Measurements from ENCODE around the gene PIK3AP1.

PIK3AP1 gene

GRCh38 chr10:96747734-96748550 is 27.6 kb upstream of the PIK3AP1 start:
- no peaks in the 10 kb centered on the region for H4K20me1 ChIP-seq (ENCODE audit: low read depth, low read length)
- H3K9me2 ChIP-seq (replicated peaks; ENCODE audit: insufficient read depth, low read length) = no peaks in the 10 kb centered on the region
- H3K9ac ChIP-seq (ENCODE audit: low read length) = peak overlapping the region; percentile 12; the same call in 1 of the 2 replicates
- TF ChIP-seq EZH2phosphoT487 (conservative IDR thresholded peaks at IDR 0.05; ENCODE audit: low read length) = no peak
- no peak for TF ChIP-seq CTCF (IDR thresholded peaks at IDR 0.05; ENCODE audit: insufficient read depth, low read length, poor library complexity, severe bottlenecking)
- peak overlapping the region; percentile 8 for H3K4me2 ChIP-seq (ENCODE audit: low read depth, low read length, poor library complexity, severe bottlenecking)
- H2AFZ ChIP-seq (ENCODE audit: low read depth, low read length, severe bottlenecking) = peak overlapping the region; percentile 79
- H3K36me3 ChIP-seq (ENCODE audit: low read length) = no peaks in the 10 kb centered on the region
- H3K27ac ChIP-seq (ENCODE audit: low read depth, low read length) = peak overlapping the region; percentile 10
- H3K79me2 ChIP-seq (ENCODE audit: insufficient read depth, low read length) = no peaks in the 10 kb centered on the region
- no peaks in the 10 kb centered on the region for H3K27me3 ChIP-seq (ENCODE audit: low read length)
- H3F3A ChIP-seq (ENCODE audit: insufficient read depth) = no peaks in the 10 kb centered on the region
- no peaks in the 10 kb centered on the region for H3K9me3 ChIP-seq (ENCODE audit: insufficient read depth, low read length)
- H3K4me3 ChIP-seq (ENCODE audit: insufficient read depth, low read length, poor library complexity, severe bottlenecking) = no peak overlapping the region

- TF ChIP-seq EZH2phosphoT487 (conservative IDR thresholded peaks at IDR 0.05; ENCODE audit: low read length) (no peak), CTCF (IDR thresholded peaks at IDR 0.05; ENCODE audit: insufficient read depth, low read length, poor library complexity, severe bottlenecking) (no peak)
- no peaks in the 10 kb centered on the region for H3K9me2 ChIP-seq (replicated peaks; ENCODE audit: insufficient read depth, low read length)
- H3K79me2 ChIP-seq (ENCODE audit: insufficient read depth, low read length) = no peaks in the 10 kb centered on the region
- no peak overlapping the region for H3K4me2 ChIP-seq (ENCODE audit: low read depth, low read length, poor library complexity, severe bottlenecking)
- no peak overlapping the region for H3K4me3 ChIP-seq (ENCODE audit: insufficient read depth, low read length, poor library complexity, severe bottlenecking)
- H3K36me3 ChIP-seq (ENCODE audit: low read length) = no peaks in the 10 kb centered on the region
- no peaks in the 10 kb centered on the region for H3K27me3 ChIP-seq (ENCODE audit: low read length)
- no peak overlapping the region for H2AFZ ChIP-seq (ENCODE audit: low read depth, low read length, severe bottlenecking)
- no peaks in the 10 kb centered on the region for H4K20me1 ChIP-seq (ENCODE audit: low read depth, low read length)
- H3K9me3 ChIP-seq (ENCODE audit: insufficient read depth, low read length) = no peaks in the 10 kb centered on the region
- no peak overlapping the region for H3K27ac ChIP-seq (ENCODE audit: low read depth, low read length)
- H3F3A ChIP-seq (ENCODE audit: insufficient read depth) = no peaks in the 10 kb centered on the region
- H3K9ac ChIP-seq (ENCODE audit: low read length) = no peak overlapping the region
These were observed 26.2 kb upstream of the PIK3AP1 start for GRCh38 chr10:96746503-96746902.

- H3K9me3 ChIP-seq (ENCODE audit: insufficient read depth, low read length) = no peaks in the 10 kb centered on the region
- TF ChIP-seq CTCF (IDR thresholded peaks at IDR 0.05; ENCODE audit: insufficient read depth, low read length, poor library complexity, severe bottlenecking) (no peak), EZH2phosphoT487 (conservative IDR thresholded peaks at IDR 0.05; ENCODE audit: low read length) (no peak)
- H4K20me1 ChIP-seq (ENCODE audit: low read depth, low read length) = no peaks in the 10 kb centered on the region
- H3F3A ChIP-seq (ENCODE audit: insufficient read depth) = no peaks in the 10 kb centered on the region
- H2AFZ ChIP-seq (ENCODE audit: low read depth, low read length, severe bottlenecking) = no peak overlapping the region
- H3K79me2 ChIP-seq (ENCODE audit: insufficient read depth, low read length) = no peaks in the 10 kb centered on the region
- no peak overlapping the region for H3K9ac ChIP-seq (ENCODE audit: low read length)
- no peak overlapping the region for H3K27ac ChIP-seq (ENCODE audit: low read depth, low read length)
- no peaks in the 10 kb centered on the region for H3K27me3 ChIP-seq (ENCODE audit: low read length)
- H3K9me2 ChIP-seq (replicated peaks; ENCODE audit: insufficient read depth, low read length) = no peaks in the 10 kb centered on the region
- H3K4me2 ChIP-seq (ENCODE audit: low read depth, low read length, poor library complexity, severe bottlenecking) = no peak overlapping the region
- H3K4me3 ChIP-seq (ENCODE audit: insufficient read depth, low read length, poor library complexity, severe bottlenecking) = no peak overlapping the region
- H3K36me3 ChIP-seq (ENCODE audit: low read length) = no peaks in the 10 kb centered on the region
These were observed 25.6 kb upstream of the PIK3AP1 start for GRCh38 chr10:96745950-96746349.
